Measurements from ENCODE around the gene STAMBP. TPM values are rescaled to one million over a fixed set of nuclear protein-coding genes. Genes with fewer than 3 reads are reported as not detected.

The STAMBP gene
- total RNA-seq, 2 donors from 2014 or later, result 31.1 to 33.5 TPM

- no peak for DNase-seq
- intact Hi-C loops (cut with DNase I), result no loop called here
- ATAC-seq, result no peak
Measured at GRCh38 chr2:73917696-73918207, 89.0 kb downstream of the STAMBP start.

GRCh38 chr2:73918856-73919255, 90.1 kb downstream of the STAMBP start:
- DNase-seq (no peak), ATAC-seq (no peak)
- intact Hi-C loops (cut with DNase I), result no loop called here

- DNase-seq, result no peak
- intact Hi-C loops (cut with DNase I), result no loop called here
Measured at GRCh38 chr2:73919596-73920228, 91.0 kb downstream of the STAMBP start.

GRCh38 chr2:73920577-73921545, 92.1 kb downstream of the STAMBP start:
- intact Hi-C loops (cut with DNase I), result no loop called here
- ATAC-seq (peak in 1 of 2 donors; percentile 28), DNase-seq (no peak)

More at GRCh38 chr2:73919596-73920228, 91.0 kb downstream of the STAMBP start:
- ATAC-seq, result no peak

- intact Hi-C loops (cut with DNase I), result no loop called here
- no peak for ATAC-seq
- no peak for DNase-seq
Measured at GRCh38 chr2:73921581-73921980, 92.8 kb downstream of the STAMBP start.

- intact Hi-C loops (cut with DNase I), result no loop called here
- DNase-seq (no peak), ATAC-seq (no peak)
Measured at GRCh38 chr2:73922681-73923080, 93.9 kb downstream of the STAMBP start.

Other genes with a start within 250 kb of the STAMBP start
- not detected for gene NAT8, start 186.5 kb upstream of the STAMBP start, total RNA-seq
- gene TPRKB, start 91.6 kb upstream of the STAMBP start, total RNA-seq, result 10 to 100 TPM; 21.7 to 31.4 TPM
- 10 to 100 TPM; 12.5 to 13.7 TPM for gene DUSP11, start 48.9 kb upstream of the STAMBP start, total RNA-seq
- not detected for gene C2orf78, start 44.8 kb upstream of the STAMBP start, total RNA-seq
- 10 to 100 TPM; 12.1 to 13.5 TPM for gene ACTG2, start 64.0 kb downstream of the STAMBP start, total RNA-seq
- 10 to 100 TPM; 25.2 to 33.7 TPM for gene DGUOK, start 97.9 kb downstream of the STAMBP start, total RNA-seq
- 1 to 10 TPM; 3.0 to 4.3 TPM for gene TET3, start 155.9 kb downstream of the STAMBP start, total RNA-seq